Measurements from ENCODE around the gene SNAI3. TPM values are rescaled to one million over a fixed set of nuclear protein-coding genes. Genes with fewer than 3 reads are reported as not detected.

Gene SNAI3
- total and polyA plus RNA-seq, 10 donors: 4.8 to 7.8 (median 6.4) TPM

DNA sequence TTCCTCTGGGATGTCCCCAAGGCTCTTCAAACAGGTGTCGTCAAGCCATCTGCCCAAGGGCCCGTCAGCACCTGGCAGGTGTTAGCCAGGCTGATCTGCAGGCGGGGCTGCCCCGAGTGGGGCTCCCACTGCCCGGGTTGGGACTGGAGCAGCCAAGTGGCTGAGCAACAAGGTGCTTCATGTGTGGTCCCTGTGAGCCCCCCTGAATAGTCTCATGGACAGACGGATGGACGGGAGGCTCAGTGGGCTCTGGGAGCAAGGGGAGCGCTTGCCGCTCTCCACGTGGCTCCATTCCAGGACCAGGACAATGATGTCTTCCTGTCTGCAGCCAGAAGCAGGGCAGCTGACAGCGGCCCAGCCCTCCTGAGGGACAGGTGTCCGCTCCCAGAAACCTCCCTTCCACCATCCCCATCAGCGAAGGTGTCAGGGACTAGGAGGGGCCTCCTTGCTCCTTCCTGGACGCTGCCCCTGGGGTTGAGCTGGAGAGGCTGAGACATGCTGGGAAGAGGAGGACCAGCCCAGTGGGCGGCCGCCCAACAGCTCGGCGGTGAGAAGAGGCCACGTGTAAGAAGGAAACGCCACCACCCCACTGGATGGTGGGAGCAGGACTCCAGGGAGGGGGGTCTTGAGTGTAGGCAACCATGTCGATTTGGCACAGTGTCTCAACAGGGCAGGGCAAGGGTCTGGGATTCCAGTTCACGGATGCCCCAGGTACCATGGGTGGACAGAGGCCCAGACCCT is 9.6 kb downstream of the SNAI3 start:
- Histone ChIP-seq H3K27me3 (replicated peaks in 1 of 7) (peaks cover 0 to 33% (median 7%) of the 10 kb centered on the region in 7 donors), H3K4me1 (peaks cover 11 to 21% (median 18%) of the 10 kb centered on the region in 6 donors), H3K4me3 (no peak overlapping the region), H3K36me3 (peaks cover 0 to 76% (median 15%) of the 10 kb centered on the region in 6 donors), H3K9me3 (no peaks in the 10 kb centered on the region), H3K27ac (no peak overlapping the region)
- intact Hi-C loops (cut with DNase I; ENCODE audit: low total_unique reads): no loop called here
- no peak for DNase-seq
- 80 to 94% (median 86%) methylated on average over 18 to 22 of the region's 22 CpGs for WGBS, 5 donors
- TF ChIP-seq POLR2AphosphoS5 (IDR thresholded peaks at IDR 0.05): no peak
- TF ChIP-seq, protein P1, sequence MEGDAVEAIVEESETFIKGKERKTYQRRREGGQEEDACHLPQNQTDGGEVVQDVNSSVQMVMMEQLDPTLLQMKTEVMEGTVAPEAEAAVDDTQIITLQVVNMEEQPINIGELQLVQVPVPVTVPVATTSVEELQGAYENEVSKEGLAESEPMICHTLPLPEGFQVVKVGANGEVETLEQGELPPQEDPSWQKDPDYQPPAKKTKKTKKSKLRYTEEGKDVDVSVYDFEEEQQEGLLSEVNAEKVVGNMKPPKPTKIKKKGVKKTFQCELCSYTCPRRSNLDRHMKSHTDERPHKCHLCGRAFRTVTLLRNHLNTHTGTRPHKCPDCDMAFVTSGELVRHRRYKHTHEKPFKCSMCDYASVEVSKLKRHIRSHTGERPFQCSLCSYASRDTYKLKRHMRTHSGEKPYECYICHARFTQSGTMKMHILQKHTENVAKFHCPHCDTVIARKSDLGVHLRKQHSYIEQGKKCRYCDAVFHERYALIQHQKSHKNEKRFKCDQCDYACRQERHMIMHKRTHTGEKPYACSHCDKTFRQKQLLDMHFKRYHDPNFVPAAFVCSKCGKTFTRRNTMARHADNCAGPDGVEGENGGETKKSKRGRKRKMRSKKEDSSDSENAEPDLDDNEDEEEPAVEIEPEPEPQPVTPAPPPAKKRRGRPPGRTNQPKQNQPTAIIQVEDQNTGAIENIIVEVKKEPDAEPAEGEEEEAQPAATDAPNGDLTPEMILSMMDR (IDR thresholded peaks at IDR 0.05 in 8 of 11, conservative IDR thresholded peaks at IDR 0.05 in 3 of 11): no peak
- TF ChIP-seq POLR2A (IDR thresholded peaks at IDR 0.05): no peak

DNA sequence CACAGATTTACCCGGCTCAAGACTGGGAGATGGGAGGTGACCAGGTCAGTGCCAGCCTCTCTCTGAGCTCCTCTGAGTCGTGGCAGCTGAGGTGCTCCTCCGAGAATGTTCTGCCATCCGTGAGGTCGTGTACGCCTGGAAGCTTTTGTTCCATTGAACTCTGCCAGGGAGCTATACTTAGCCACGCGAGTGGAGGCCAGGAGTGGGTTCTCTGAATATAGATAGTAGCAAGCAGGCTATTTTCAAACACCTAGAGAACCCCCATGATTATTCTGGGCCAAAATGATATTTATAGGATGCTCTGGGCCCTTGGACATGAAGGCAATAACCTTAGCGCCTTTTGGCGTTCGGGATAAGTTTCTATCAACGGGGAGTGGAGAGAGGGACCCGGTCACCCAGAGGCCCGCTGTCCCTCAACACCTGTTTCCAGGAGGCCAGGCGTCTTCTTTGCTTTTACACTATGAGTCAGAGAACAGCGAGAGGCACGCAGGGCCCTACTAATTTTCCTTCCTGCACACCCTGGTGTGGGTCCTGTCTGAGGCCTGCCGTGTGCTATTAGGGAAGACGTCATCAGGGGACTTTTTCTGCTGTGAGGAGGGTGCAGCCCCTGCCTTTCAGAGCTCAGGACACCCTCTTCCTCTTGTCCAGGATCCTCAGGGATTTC is 12.5 kb downstream of the SNAI3 start:
- WGBS, 5 donors: 81 to 95% (median 90%) methylated on average over 19 of the region's 19 CpGs
- DNase-seq: no peak
- no peaks in the 10 kb centered on the region for H3K9me3 ChIP-seq
- H3K27me3 ChIP-seq (replicated peaks in 1 of 7): peaks cover 0 to 20% (median 0%) of the 10 kb centered on the region in 7 donors
- peaks cover 0 to 68% (median 14%) of the 10 kb centered on the region in 6 donors for H3K36me3 ChIP-seq
- intact Hi-C loops (cut with DNase I; ENCODE audit: low total_unique reads): no loop called here
- TF ChIP-seq, protein P1 (IDR thresholded peaks at IDR 0.05 in 8 of 11, conservative IDR thresholded peaks at IDR 0.05 in 3 of 11): no peak
- TF ChIP-seq POLR2A (IDR thresholded peaks at IDR 0.05) (no peak), POLR2AphosphoS5 (IDR thresholded peaks at IDR 0.05) (no peak)
- H3K27ac ChIP-seq: no peak overlapping the region
- no peak overlapping the region for H3K4me3 ChIP-seq
- H3K4me1 ChIP-seq: peaks cover 0 to 3% (median 0%) of the 10 kb centered on the region in 6 donors

DNA sequence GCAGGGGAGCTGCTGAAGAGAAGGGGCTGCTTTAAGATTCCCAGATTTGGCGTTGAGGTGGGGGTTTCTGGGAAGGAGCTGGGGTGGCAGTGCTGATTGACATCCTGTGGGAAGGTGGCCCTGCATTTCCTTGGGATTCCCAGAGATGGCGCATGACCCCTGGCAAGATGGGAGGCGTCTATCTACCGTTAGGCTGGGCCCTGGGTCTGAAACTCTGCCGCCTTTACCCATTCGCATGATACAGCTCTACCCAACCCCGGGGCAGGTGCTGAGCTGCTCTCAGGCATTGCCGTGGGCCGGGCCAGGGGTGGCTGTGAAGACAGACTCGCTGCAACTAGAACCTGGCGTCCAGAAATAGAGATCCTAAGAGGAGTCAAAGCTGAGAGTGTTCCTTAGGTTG is 13.5 kb downstream of the SNAI3 start:
- intact Hi-C loops (cut with DNase I; ENCODE audit: low total_unique reads): no loop called here
- Histone ChIP-seq H3K36me3 (peaks cover 0 to 61% (median 5%) of the 10 kb centered on the region in 6 donors), H3K27me3 (replicated peaks in 1 of 7) (peaks cover 0 to 9% (median 0%) of the 10 kb centered on the region in 7 donors), H3K27ac (no peak overlapping the region), H3K4me1 (peaks cover 0 to 3% (median 0%) of the 10 kb centered on the region in 6 donors), H3K4me3 (no peak overlapping the region), H3K9me3 (no peaks in the 10 kb centered on the region)
- no peak for TF ChIP-seq POLR2A (IDR thresholded peaks at IDR 0.05)
- TF ChIP-seq, protein P1 (IDR thresholded peaks at IDR 0.05 in 8 of 11, conservative IDR thresholded peaks at IDR 0.05 in 3 of 11): no peak
- TF ChIP-seq POLR2AphosphoS5 (IDR thresholded peaks at IDR 0.05): no peak
- DNase-seq: no peak
- WGBS, 5 donors: 73 to 88% (median 80%) methylated on average over 11 of the region's 11 CpGs

DNA sequence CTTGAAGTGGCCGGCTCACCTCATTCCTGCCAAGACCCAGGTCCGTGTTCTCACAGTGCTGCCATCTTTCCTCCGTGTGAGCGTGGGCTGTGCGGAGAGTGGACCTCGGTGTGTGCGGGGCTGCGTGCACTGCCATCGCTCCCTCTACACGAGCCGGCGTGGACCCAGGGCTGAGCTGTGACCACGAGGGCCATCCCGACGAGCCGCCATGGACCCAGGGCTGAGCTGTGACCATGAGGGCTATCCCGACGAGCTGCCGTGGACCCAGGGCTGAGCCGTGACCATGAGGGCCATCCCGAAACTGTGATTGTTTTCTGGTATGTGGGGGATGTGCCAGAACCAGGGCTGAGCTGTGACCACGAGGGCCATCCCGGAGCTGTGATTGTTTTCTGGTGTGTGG is 14.5 kb downstream of the SNAI3 start:
- peaks cover 0 to 3% (median 0%) of the 10 kb centered on the region in 6 donors for H3K4me1 ChIP-seq
- H3K36me3 ChIP-seq: peaks cover 0 to 52% (median under 1%) of the 10 kb centered on the region in 6 donors
- no peak for DNase-seq
- H3K27me3 ChIP-seq (replicated peaks in 1 of 7): peaks cover 0 to 3% (median 0%) of the 10 kb centered on the region in 7 donors
- TF ChIP-seq POLR2AphosphoS5 (IDR thresholded peaks at IDR 0.05) (no peak), POLR2A (IDR thresholded peaks at IDR 0.05) (no peak)
- TF ChIP-seq, protein P1 (IDR thresholded peaks at IDR 0.05 in 8 of 11, conservative IDR thresholded peaks at IDR 0.05 in 3 of 11): no peak
- no peak overlapping the region for H3K27ac ChIP-seq
- no peaks in the 10 kb centered on the region for H3K9me3 ChIP-seq
- 87 to 94% (median 93%) methylated on average over 17 to 23 of the region's 23 CpGs for WGBS, 5 donors
- no peak overlapping the region for H3K4me3 ChIP-seq
- intact Hi-C loops (cut with DNase I; ENCODE audit: low total_unique reads): no loop called here

All from spleen (tissue), 11 donors.